GM23248 (cell line): ENCODE data around the gene LIN7A.

Experiments used
- EZH2 ChIP-seq: fragments of 200-600 bp; sonication (generic); IDR thresholded peaks from 2 replicates; pipeline ENCODE4 v1.6.1; 2018; ENCODE audit warnings: antibody characterized with exemption, mild to moderate bottlenecking; ENCODE audit not compliant: insufficient read depth, poor library complexity, severe bottlenecking
- EZH2phosphoT487 ChIP-seq: fragments of 200-600 bp; sonication (generic); IDR thresholded peaks from 2 replicates; pipeline ENCODE4 v1.6.1; 2018; ENCODE audit warnings: antibody characterized with exemption, moderate library complexity, mild to moderate bottlenecking, low read depth; ENCODE audit not compliant: insufficient read depth

DNA sequence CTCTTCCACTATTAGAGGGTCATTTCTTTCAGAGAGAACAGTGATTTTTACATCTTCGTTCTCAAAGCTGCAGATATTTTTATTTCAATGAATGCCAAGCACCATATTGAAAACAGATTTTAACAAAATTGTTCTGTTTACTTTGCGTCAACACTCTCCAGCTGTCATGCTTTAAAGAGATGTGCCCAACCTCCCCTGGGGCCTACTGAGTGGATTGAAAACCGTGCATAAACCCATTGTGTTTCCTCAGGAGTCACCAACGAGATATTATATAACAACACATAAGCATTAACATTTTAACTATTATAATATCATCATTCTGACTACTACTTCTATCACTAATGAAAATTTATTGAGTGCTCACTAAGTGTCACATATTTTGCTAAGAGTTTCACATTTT lies 139.5 kb downstream of the LIN7A start:
- TF ChIP-seq EZH2 (no peak), EZH2phosphoT487 (no peak)
